ENCODE data around the gene NR5A2. TPM values are rescaled to one million over a fixed set of nuclear protein-coding genes. Genes with fewer than 3 reads are reported as not detected.

The NR5A2 gene
- total RNA-seq, 1 donor: not detected

DNA sequence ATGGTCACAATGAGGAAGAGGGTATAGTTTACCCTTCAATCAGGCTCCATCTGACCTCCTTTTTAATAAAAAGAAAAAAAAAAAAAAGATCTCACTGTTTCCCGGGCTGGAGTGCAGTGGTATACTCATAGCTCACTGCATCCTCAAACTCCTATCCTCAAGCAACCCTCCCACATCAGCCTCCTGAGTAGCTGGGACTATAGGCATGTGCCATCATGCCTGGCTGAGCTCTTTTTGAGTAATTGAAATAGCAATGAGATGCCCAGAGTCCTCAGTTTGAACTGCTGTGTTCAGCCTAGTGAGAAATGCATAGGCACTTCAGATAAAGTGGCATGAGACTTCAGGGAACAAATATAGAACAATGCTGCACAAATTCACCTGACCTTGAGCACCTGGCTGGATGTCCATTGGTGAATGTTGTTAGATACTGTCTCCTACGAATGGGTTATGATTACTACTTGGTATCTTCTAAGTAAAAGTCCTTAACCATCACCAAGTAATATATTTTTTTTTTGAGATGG lies 67.6 kb downstream of the NR5A2 start:
- TF ChIP-seq, protein P1, sequence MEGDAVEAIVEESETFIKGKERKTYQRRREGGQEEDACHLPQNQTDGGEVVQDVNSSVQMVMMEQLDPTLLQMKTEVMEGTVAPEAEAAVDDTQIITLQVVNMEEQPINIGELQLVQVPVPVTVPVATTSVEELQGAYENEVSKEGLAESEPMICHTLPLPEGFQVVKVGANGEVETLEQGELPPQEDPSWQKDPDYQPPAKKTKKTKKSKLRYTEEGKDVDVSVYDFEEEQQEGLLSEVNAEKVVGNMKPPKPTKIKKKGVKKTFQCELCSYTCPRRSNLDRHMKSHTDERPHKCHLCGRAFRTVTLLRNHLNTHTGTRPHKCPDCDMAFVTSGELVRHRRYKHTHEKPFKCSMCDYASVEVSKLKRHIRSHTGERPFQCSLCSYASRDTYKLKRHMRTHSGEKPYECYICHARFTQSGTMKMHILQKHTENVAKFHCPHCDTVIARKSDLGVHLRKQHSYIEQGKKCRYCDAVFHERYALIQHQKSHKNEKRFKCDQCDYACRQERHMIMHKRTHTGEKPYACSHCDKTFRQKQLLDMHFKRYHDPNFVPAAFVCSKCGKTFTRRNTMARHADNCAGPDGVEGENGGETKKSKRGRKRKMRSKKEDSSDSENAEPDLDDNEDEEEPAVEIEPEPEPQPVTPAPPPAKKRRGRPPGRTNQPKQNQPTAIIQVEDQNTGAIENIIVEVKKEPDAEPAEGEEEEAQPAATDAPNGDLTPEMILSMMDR (IDR thresholded peaks at IDR 0.05; ENCODE audit: insufficient read depth, low read depth, low read length): no peak
- H3K4me3 ChIP-seq (ENCODE audit: low read depth, low read length): no peak overlapping the region
- DNase-seq (ENCODE audit: low read depth): no peak

DNA sequence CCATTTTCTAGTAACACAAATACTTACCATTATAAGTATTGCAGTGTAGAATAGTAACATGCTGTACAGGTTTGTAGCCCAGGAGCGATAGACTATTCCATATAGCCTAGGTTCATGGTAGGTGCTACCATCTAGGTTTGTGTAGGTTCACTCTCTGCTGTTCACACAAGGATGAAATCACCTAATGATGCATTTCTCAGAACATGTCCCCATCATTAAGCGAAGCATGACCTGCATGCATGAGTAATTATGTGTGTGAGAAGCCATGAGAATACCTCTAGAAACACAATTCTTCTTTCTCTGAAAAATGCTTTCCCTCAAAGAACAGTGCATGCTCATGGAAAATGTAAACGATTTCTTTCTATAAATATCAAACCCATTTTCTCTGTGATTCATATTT lies 69.3 kb downstream of the NR5A2 start:
- DNase-seq (ENCODE audit: low read depth): no peak
- TF ChIP-seq, protein P1 (IDR thresholded peaks at IDR 0.05; ENCODE audit: insufficient read depth, low read depth, low read length): no peak
- no peak overlapping the region for H3K4me3 ChIP-seq (ENCODE audit: low read depth, low read length)

DNA sequence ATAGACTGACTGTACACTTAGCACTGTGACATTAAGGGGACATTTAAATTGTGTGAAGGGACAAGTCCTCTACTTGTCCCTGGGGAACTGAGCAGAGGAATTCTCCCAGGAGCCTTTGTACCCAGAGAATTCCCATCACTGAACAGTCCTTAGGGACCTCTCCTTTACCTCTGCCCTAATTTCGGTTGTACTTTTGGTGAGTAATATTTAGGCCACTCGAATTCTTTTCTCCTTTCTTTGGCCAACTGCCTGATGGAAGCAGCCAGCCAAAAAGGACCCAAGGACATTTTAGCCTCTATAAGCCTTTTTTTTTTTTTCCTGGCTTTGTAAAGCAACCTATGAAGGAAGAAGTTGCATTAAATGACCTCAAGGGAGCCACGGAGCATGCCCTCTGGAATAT lies 71.5 kb downstream of the NR5A2 start:
- TF ChIP-seq, protein P1 (IDR thresholded peaks at IDR 0.05; ENCODE audit: insufficient read depth, low read depth, low read length): no peak
- no peak overlapping the region for H3K4me3 ChIP-seq (ENCODE audit: low read depth, low read length)
- no peak for DNase-seq (ENCODE audit: low read depth)

DNA sequence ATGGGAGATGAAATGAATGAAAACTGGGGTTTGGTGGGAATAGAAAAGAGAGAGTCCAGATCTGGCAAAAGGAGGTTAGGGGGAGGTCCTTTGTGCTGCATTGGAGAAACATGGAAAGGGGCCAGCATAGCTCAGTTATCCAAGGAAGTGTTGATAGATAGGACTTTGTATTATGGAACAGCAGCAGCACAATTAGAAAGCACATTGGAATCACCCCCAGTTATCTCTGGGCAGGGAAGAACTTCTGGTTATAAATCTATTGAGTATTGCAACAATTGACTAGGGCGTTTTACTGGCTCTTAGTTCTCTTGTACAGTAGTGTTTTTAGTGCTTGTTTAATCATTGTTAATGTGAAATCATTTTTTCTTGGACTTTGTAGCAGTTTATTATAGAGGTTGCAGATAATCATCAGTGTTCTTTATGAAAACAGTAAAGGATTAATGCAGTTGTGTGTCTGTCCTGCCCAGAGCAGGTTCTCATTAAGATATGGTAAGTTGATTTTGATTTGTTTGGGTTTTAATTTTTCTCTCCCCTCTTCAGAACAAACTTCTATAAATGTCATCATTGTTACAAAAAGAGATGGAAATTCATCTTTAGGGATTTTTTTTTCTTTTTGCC lies 76.6 kb downstream of the NR5A2 start:
- TF ChIP-seq, protein P1 (IDR thresholded peaks at IDR 0.05; ENCODE audit: insufficient read depth, low read depth, low read length): no peak
- H3K4me3 ChIP-seq (ENCODE audit: low read depth, low read length): no peak overlapping the region
- DNase-seq (ENCODE audit: low read depth): no peak

DNA sequence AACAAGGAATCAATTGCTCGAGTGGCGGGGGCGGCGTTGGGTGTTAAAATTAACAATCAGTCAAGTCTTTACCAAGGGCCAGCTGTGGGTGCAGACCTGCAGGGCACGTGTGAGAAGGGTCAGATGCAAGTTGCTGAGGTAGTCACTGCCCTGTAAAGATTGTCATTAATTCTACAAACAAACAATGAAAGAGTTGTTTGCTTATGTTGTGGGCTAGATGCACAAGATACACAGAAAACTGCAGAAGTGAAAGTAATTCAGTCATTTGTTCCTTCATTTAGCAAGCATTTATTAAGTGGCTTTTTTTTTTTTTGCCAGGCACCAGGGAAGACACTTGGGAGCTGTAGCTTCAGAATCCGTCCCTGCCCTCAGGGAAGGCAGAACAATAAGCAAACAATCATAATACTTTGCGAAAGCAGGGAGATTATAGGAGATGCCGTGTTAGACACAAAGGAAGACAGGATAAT lies 79.5 kb downstream of the NR5A2 start:
- no peak for DNase-seq (ENCODE audit: low read depth)
- TF ChIP-seq, protein P1 (IDR thresholded peaks at IDR 0.05; ENCODE audit: insufficient read depth, low read depth, low read length): no peak
- no peak overlapping the region for H3K4me3 ChIP-seq (ENCODE audit: low read depth, low read length)

DNA sequence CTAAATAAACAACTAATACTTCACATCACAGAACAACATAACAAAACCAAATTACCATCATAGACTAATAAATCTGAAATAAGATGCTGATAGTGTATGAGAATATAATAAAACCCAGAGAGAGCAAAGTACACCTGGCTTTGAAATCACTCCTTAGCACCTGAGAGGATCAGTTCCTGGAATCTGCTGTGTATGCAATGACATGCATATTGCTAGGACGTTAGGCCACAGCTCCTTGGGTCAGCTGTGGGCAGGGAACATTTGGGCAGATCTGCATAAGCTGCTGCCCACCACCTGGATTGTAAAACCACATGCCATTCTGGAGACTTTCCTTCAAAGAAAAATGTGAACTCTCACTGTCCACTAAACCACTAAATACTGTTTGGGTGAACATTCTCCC lies 81.1 kb downstream of the NR5A2 start:
- H3K4me3 ChIP-seq (ENCODE audit: low read depth, low read length): no peak overlapping the region
- DNase-seq (ENCODE audit: low read depth): no peak
- TF ChIP-seq, protein P1 (IDR thresholded peaks at IDR 0.05; ENCODE audit: insufficient read depth, low read depth, low read length): no peak

DNA sequence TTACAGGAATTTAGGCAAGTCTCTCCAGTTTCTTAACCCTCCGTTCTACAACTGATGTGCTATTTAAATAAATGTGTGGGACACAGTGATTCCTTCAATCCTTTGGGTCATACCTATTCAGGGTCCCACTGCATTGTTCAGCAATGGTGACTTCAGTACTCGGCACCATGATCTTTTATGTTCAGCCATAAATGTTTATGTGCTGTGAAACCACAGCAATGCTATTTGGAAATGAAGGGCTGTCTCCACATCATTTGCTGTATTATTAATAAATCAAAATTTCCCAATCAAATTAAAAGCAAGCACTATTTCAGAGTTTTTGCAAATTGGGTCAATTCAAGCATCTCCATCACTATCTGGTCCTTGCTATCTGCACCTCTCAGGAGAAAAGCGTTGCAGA lies 84.8 kb downstream of the NR5A2 start:
- no peak for DNase-seq (ENCODE audit: low read depth)
- no peak overlapping the region for H3K4me3 ChIP-seq (ENCODE audit: low read depth, low read length)
- TF ChIP-seq, protein P1 (IDR thresholded peaks at IDR 0.05; ENCODE audit: insufficient read depth, low read depth, low read length): no peak

All from fibroblast of villous mesenchyme (primary cell).